Testis (tissue), 3 donors: ENCODE results near the gene HOXA7. TPM values are rescaled to one million over a fixed set of nuclear protein-coding genes. Genes with fewer than 3 reads are reported as not detected.

Experiments used
- DNase-seq: peaks from one replicate; pipeline ENCODE4 v3.0.0-alpha.2; 2019
- H3K27ac ChIP-seq, 2 donors: fragments of 200-600 bp; sonication (generic); one replicate each; pipeline ENCODE4 v1.5.1; 2019
- H3K27me3 ChIP-seq: fragments of 200-600 bp; sonication (generic); one replicate; pipeline ENCODE4 v1.5.1; 2019
- H3K36me3 ChIP-seq: fragments of 200-600 bp; sonication (generic); one replicate; pipeline ENCODE4 v1.5.1; 2017; ENCODE audit warnings: low read depth; ENCODE audit errors: missing control alignments
- H3K4me1 ChIP-seq: fragments of 200-600 bp; sonication (generic); one replicate; pipeline ENCODE4 v1.5.1; 2019
- H3K4me3 ChIP-seq, 2 donors: fragments of 200-600 bp; sonication (generic); one replicate each; pipeline ENCODE4 v1.5.1; 2017 to 2019
- H3K9me3 ChIP-seq: fragments of 200-600 bp; sonication (generic); one replicate; pipeline ENCODE4 v1.5.1; 2017
- POLR2A ChIP-seq: fragments of 450-650 bp; IDR thresholded peaks from one replicate; pipeline ENCODE4 v1.6.1; 2017; ENCODE audit warnings: antibody characterized with exemption, mild to moderate bottlenecking, moderate library complexity
- WGBS, 2 donors: methylation state at CpG; one replicate each; pipeline ENCODE4 v1.1.5; 2018; 5-methylcytosine and 5-hydroxymethylcytosine counted together
- intact Hi-C: fragments of 100-400 bp; cut with DNase I; formaldehyde crosslinking; loops from one replicate; pipeline ENCODE4 v1.15.1; 2023; ENCODE audit warnings: low total_unique reads
- polyA plus RNA-seq: library from polyadenylated mRNA; stranded (reverse); fragments of 350-450 nt; fragmentation: Illumina TruSeq; extraction: RNeasy Lipid Tissue Mini Kit (QIAGEN cat#74804); gene quantifications from one replicate; pipeline ENCODE4 v1.2.3, GENCODE V29; 2014; ENCODE audit warnings: low read depth, low replicate concordance; ENCODE audit not compliant: insufficient read depth
- total RNA-seq, 2 donors: library from RNA; depleted of rRNA; stranded (reverse); fragments of >200 nt; gene quantifications; one replicate each; pipeline ENCODE4 v1.2.3, GENCODE V29; 2016
- TF ChIP-seq, protein P1 (sequence below), 3 experiments: fragments of 450-650 bp in 2 of 3; fragments of 200-600 bp in 1 of 3; sonication (generic) in 1 of 3; IDR thresholded peaks; one replicate each; pipeline ENCODE4 v1.5.1; 2016 to 2019; ENCODE audit warnings: antibody characterized with exemption in 3 of 3, mild to moderate bottlenecking in 2 of 3, moderate library complexity in 1 of 3

Gene HOXA7
- total and polyA plus RNA-seq, 3 donors from 2014 or later = 3.1 to 13.1 (median 7.8) TPM

- H3K4me3 ChIP-seq = no peak overlapping the region
- TF ChIP-seq POLR2A = no peak
- TF ChIP-seq, protein P1, sequence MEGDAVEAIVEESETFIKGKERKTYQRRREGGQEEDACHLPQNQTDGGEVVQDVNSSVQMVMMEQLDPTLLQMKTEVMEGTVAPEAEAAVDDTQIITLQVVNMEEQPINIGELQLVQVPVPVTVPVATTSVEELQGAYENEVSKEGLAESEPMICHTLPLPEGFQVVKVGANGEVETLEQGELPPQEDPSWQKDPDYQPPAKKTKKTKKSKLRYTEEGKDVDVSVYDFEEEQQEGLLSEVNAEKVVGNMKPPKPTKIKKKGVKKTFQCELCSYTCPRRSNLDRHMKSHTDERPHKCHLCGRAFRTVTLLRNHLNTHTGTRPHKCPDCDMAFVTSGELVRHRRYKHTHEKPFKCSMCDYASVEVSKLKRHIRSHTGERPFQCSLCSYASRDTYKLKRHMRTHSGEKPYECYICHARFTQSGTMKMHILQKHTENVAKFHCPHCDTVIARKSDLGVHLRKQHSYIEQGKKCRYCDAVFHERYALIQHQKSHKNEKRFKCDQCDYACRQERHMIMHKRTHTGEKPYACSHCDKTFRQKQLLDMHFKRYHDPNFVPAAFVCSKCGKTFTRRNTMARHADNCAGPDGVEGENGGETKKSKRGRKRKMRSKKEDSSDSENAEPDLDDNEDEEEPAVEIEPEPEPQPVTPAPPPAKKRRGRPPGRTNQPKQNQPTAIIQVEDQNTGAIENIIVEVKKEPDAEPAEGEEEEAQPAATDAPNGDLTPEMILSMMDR (IDR thresholded peaks at IDR 0.05) = no peak
These were observed 7.5 kb upstream of the HOXA7 start for GRCh38 chr7:27164045-27164366.

GRCh38 chr7:27163288-27164044 is 7.0 kb upstream of the HOXA7 start:
- H3K27ac ChIP-seq = no peak overlapping the region
- no peaks in the 10 kb centered on the region for H3K9me3 ChIP-seq
- H3K36me3 ChIP-seq = no peaks in the 10 kb centered on the region
- no peak for TF ChIP-seq POLR2A
- TF ChIP-seq, protein P1 (IDR thresholded peaks at IDR 0.05) = no peak
- peaks cover 10% of the 10 kb centered on the region for H3K4me1 ChIP-seq
- 53 to 54% methylated on average over 24 of the region's 24 CpGs for whole genome bisulfite sequencing, 2 donors
- intact Hi-C loops = loop anchor here (10.0 kb wide), 1 partner anchor 789 kb away; no protein-coding TSS in a partner anchor
- H3K27me3 ChIP-seq = peaks cover 4% of the 10 kb centered on the region
- DNase-seq = no peak
- no peak overlapping the region for H3K4me3 ChIP-seq

More at GRCh38 chr7:27164045-27164366, 7.5 kb upstream of the HOXA7 start:
- DNase-seq = no peak
- intact Hi-C loops = loop anchor here (10.0 kb wide), 1 partner anchor 789 kb away; no protein-coding TSS in a partner anchor
- Histone ChIP-seq H3K27ac (no peak overlapping the region), H3K9me3 (no peaks in the 10 kb centered on the region), H3K36me3 (no peaks in the 10 kb centered on the region), H3K4me1 (peaks cover 10% of the 10 kb centered on the region), H3K27me3 (peaks cover 4% of the 10 kb centered on the region)
- WGBS, 2 donors = 20 to 39% methylated on average over 12 of the region's 12 CpGs

DNA sequence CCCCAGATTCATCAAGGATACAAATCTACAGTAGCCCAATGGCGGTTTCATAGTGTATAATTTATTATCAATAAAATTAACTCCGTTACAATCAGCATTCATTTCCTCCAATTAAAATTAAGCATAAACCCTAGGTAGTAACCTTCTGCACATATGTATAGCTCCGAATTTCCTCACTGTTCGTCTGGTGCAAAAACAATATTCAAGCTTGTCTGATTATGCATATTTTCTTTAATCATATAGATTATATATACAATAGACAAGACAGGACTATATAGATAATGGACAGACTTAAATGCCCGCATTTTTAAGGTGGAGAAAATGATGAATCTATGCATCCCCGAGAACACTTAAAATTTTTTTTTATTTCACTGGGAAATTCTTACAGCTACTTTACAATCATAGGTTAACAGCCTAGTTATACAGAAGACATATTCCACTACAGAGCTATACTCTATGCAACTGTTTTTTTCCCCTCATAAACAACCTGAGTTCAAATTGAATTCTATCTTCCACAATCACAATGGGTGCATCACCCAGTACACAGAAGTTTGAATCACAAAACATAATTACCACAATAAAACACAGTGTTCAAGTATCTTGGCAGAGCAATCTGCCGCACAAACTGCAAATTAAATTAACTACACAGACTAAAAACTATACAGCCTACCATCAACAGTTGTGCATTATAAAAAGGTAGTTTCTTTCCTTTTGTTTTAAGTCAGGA is 6.2 kb upstream of the HOXA7 start:
- 65 to 67% methylated on average over 7 of the region's 7 CpGs for WGBS, 2 donors
- Histone ChIP-seq H3K4me1 (peaks cover 10% of the 10 kb centered on the region), H3K9me3 (no peaks in the 10 kb centered on the region), H3K36me3 (no peaks in the 10 kb centered on the region), H3K4me3 (no peak overlapping the region), H3K27ac (no peak overlapping the region), H3K27me3 (peaks cover 4% of the 10 kb centered on the region)
- intact Hi-C loops = loop anchor here (10.0 kb wide), 1 partner anchor 788 kb away; no protein-coding TSS in a partner anchor
- no peak for DNase-seq
- no peak for TF ChIP-seq POLR2A
- TF ChIP-seq, protein P1 (IDR thresholded peaks at IDR 0.05) = no peak

DNA sequence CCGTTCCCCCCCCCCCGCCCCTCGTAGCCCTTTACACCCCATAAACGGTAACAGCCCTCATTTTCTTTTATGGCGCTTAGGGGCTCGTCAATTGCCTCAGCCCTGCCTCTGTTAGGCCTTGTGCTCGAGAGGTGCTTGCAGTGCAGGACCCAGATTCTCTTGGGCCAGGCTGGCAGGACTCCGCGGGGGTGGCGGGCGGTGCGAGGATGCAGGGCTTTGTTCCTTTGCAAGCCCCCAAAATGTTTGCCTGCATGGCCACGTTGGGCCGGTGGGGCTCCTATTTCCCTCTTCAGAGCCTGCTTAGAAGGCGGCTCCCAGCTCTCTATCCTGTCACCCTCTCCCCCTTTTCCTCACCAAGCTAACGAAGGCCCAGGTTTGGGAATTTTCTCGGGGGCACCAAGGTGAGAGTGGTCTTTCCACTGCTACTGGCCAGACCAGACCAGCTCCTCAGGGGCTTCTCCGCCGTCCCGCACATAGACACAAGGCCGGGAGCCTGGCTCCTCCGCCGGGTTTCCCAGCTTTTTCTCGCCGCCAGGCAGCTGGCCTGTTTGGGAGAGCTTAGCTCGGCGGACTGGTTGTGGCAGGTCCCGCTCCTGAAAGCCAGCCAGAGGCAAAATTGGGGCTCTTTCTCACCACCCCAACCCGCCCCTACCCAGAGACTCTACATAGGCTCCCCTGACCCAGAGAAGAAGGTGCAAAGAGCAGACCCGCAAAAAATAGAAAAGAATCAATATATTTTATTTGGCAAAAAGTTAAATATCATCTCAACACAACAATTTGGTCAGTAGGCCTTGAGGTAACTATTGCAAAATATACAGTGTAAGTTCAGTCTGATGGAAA is 5.5 kb upstream of the HOXA7 start:
- Histone ChIP-seq H3K27me3 (peaks cover 4% of the 10 kb centered on the region), H3K27ac (no peak overlapping the region), H3K4me1 (peaks cover 10% of the 10 kb centered on the region), H3K4me3 (peak overlapping the region in 1 of 2 donors; percentile 62), H3K9me3 (no peaks in the 10 kb centered on the region), H3K36me3 (no peaks in the 10 kb centered on the region)
- no peak for DNase-seq
- 41 to 51% methylated on average over 24 to 30 of the region's 30 CpGs for WGBS, 2 donors
- TF ChIP-seq, protein P1 (IDR thresholded peaks at IDR 0.05) = no peak
- no peak for TF ChIP-seq POLR2A
- intact Hi-C loops = loop anchor here (10.0 kb wide), 1 partner anchor 787 kb away; no protein-coding TSS in a partner anchor
